ENCODE data around the gene NLGN3. TPM values are rescaled to one million over a fixed set of nuclear protein-coding genes. Genes with fewer than 3 reads are reported as not detected.

The NLGN3 gene
- total and polyA plus RNA-seq, 2 of the 8 experiments (the other 6 are each of a cell fraction or from before 2014, with no cell fraction given) = 12.0 to 14.8 TPM

DNA sequence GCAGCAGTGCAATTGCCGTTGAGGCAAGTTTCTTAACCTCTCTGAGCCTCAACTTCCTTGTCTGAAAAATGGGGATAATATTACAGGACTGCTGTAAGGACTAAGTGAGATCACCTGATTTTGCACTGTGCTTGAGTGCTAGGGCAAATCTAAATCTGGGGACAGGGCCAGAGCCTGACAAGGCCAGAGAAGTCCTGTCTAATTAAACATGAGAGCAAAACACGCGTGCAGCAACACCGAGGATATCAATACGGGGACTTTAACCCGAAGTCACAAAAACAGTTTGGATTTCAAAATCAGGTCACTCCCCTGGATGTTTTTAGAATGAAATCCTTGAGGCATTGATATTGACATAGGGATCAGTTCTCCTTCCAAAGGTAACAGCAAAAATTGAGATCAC is 72.7 kb downstream of the NLGN3 start:
- POLR2A ChIA-PET (ENCODE audit: partially characterized antibody) = interaction anchor here (1.2 to 1.6 kb wide), 2 partner anchors 35 kb away, joined by 5 to 7 read pairs; no protein-coding TSS in a partner anchor
- CTCF ChIA-PET (ENCODE audit: partially characterized antibody) = interaction anchor here (1.6 kb wide), 1 partner anchor 10 kb away, joined by 4 read pairs; no protein-coding TSS in a partner anchor
- TF ChIP-seq NANOG (IDR thresholded peaks at IDR 0.05; ENCODE audit: insufficient read depth, low read depth, low read length, poor library complexity, severe bottlenecking) (no peak), POLR2AphosphoS5 (IDR thresholded peaks at IDR 0.05; ENCODE audit: low read depth, low read length) (no peak), TBP (IDR thresholded peaks at IDR 0.05; ENCODE audit: low read depth, low read length) (no peak), RAD21 (IDR thresholded peaks at IDR 0.05 in 1 of 2, conservative IDR thresholded peaks at IDR 0.05 in 1 of 2; ENCODE audit: low read depth in 2 of 2, low read length in 2 of 2) (no peak), GABPA (IDR thresholded peaks at IDR 0.05; ENCODE audit: borderline replicate concordance, insufficient read depth, low read length) (no peak), ASH2L (IDR thresholded peaks at IDR 0.05; ENCODE audit: low read length) (no peak), CBX8 (IDR thresholded peaks at IDR 0.05; ENCODE audit: borderline replicate concordance, low read depth, low read length) (no peak), CBX5 (IDR thresholded peaks at IDR 0.05; ENCODE audit: low read depth, low read length) (no peak), RFX5 (IDR thresholded peaks at IDR 0.05; ENCODE audit: borderline replicate concordance, low read depth, low read length) (no peak)
- TF ChIP-seq, protein P1, sequence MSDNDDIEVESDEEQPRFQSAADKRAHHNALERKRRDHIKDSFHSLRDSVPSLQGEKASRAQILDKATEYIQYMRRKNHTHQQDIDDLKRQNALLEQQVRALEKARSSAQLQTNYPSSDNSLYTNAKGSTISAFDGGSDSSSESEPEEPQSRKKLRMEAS (IDR thresholded peaks at IDR 0.05) = no peak
- TF ChIP-seq, protein P2, sequence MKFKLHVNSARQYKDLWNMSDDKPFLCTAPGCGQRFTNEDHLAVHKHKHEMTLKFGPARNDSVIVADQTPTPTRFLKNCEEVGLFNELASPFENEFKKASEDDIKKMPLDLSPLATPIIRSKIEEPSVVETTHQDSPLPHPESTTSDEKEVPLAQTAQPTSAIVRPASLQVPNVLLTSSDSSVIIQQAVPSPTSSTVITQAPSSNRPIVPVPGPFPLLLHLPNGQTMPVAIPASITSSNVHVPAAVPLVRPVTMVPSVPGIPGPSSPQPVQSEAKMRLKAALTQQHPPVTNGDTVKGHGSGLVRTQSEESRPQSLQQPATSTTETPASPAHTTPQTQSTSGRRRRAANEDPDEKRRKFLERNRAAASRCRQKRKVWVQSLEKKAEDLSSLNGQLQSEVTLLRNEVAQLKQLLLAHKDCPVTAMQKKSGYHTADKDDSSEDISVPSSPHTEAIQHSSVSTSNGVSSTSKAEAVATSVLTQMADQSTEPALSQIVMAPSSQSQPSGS (IDR thresholded peaks at IDR 0.05; ENCODE audit: low read length) = no peak

More for the DNA sequence above, 72.7 kb downstream of the NLGN3 start:
- Histone ChIP-seq H3K56ac (replicated peaks; ENCODE audit: insufficient read length, low read depth, low read length) (no peak overlapping the region), H4K91ac (replicated peaks; ENCODE audit: insufficient read length, low read length) (no peak overlapping the region), H3K4me2 (ENCODE audit: insufficient read depth in 1 of 2, low read depth in 2 of 2, low read length in 2 of 2) (no peak overlapping the region), H3K36me3 (ENCODE audit: control insufficient read depth in 2 of 4, insufficient read depth in 4 of 4, low read length in 3 of 4) (no peaks in the 10 kb centered on the region), H3K27ac (ENCODE audit: low read depth, low read length) (no peak overlapping the region), H3K79me1 (ENCODE audit: low read depth, low read length) (no peaks in the 10 kb centered on the region), H2BK12ac (ENCODE audit: low read depth, low read length) (no peak overlapping the region), H3K79me2 (ENCODE audit: control insufficient read depth in 1 of 2, insufficient read depth in 2 of 2, low read length in 2 of 2) (no peaks in the 10 kb centered on the region), H2AFZ (ENCODE audit: low read length) (no peak overlapping the region), H3K14ac (ENCODE audit: insufficient read length) (no peak overlapping the region), H3K23ac (ENCODE audit: insufficient read length) (no peak overlapping the region), H3K27me3 (replicated peaks in 1 of 4; ENCODE audit: control insufficient read depth in 3 of 4, extremely low read depth in 1 of 4, insufficient read depth in 3 of 4, low read length in 3 of 4) (no peaks in the 10 kb centered on the region), H3K4ac (replicated peaks; ENCODE audit: insufficient read length, low read depth, low read length) (no peak overlapping the region), H4K8ac (ENCODE audit: extremely low read depth, insufficient read depth, low read length) (no peak overlapping the region), H3K4me3 (ENCODE audit: extremely low read depth in 1 of 4, insufficient read depth in 2 of 4, low read depth in 3 of 4, low read length in 4 of 4) (no peak overlapping the region), H4K20me1 (replicated peaks in 1 of 2; ENCODE audit: control insufficient read depth in 1 of 2, insufficient read depth in 2 of 2, low read length in 2 of 2) (no peaks in the 10 kb centered on the region), H2BK120ac (replicated peaks; ENCODE audit: low read depth, low read length) (no peak overlapping the region), H3K23me2 (ENCODE audit: low read depth, low read length) (no peaks in the 10 kb centered on the region), H4K5ac (ENCODE audit: insufficient read length, low read depth, low read length) (no peak overlapping the region), H3K9me3 (ENCODE audit: insufficient read depth in 2 of 2, low read depth in 1 of 2, low read length in 1 of 2) (no peaks in the 10 kb centered on the region), H2BK15ac (ENCODE audit: low read length) (no peak overlapping the region), H2AK5ac (ENCODE audit: low read depth, low read length) (no peak overlapping the region), H2BK5ac (ENCODE audit: low read depth, low read length) (no peak overlapping the region), H3K4me1 (replicated peaks in 1 of 4; ENCODE audit: control insufficient read depth in 3 of 4, insufficient read depth in 4 of 4, low read length in 3 of 4) (peaks cover 0 to 3% (median 0%) of the 10 kb centered on the region in 4 experiments; a peak in 3 of 7 replicates), H3K18ac (ENCODE audit: extremely low read depth, low read length) (no peak overlapping the region), H3K9ac (replicated peaks in 1 of 4; ENCODE audit: extremely low read depth in 1 of 4, low read depth in 3 of 4, low read length in 3 of 4) (no peak overlapping the region), H2BK20ac (ENCODE audit: low read length) (no peak overlapping the region)
- no peak for FAIRE-seq
- no peak for DNase-seq (ENCODE audit: low read depth in 1 of 2, low spot score in 2 of 2)
- 94% methylated on average over 6 of the region's 6 CpGs; no CpG with 5 or more reads in 1 of the 2 experiments for WGBS, 2 experiments (ENCODE audit: extremely low coverage in 1 of 2, insufficient coverage in 1 of 2, insufficient read length in 1 of 2, insufficient replicate concordance in 2 of 2, low coverage in 1 of 2, low lambda C conversion rate in 2 of 2, missing lambda C conversion rate in 1 of 2)
